ENCODE data around the gene MYEOV. TPM values are rescaled to one million over a fixed set of nuclear protein-coding genes. Genes with fewer than 3 reads are reported as not detected.

The MYEOV gene
- total and polyA plus RNA-seq, 2 donors (not counting 1 experiment from before 2014, with no cell fraction given), result 0.72 TPM; not detected in 1

- Mint-ChIP-seq H3K9me3 (ENCODE audit: insufficient read depth) (no peaks in the 10 kb centered on the region), H3K27ac (no peak overlapping the region), H3K4me3 (no peak overlapping the region), H3K27me3 (no peaks in the 10 kb centered on the region), H3K4me1 (peaks cover 26% of the 10 kb centered on the region)
- POLR2A ChIA-PET, result no interaction called here
- H3K9ac ChIP-seq (ENCODE audit: low read length), result no peak overlapping the region
- TF ChIP-seq, protein P1, sequence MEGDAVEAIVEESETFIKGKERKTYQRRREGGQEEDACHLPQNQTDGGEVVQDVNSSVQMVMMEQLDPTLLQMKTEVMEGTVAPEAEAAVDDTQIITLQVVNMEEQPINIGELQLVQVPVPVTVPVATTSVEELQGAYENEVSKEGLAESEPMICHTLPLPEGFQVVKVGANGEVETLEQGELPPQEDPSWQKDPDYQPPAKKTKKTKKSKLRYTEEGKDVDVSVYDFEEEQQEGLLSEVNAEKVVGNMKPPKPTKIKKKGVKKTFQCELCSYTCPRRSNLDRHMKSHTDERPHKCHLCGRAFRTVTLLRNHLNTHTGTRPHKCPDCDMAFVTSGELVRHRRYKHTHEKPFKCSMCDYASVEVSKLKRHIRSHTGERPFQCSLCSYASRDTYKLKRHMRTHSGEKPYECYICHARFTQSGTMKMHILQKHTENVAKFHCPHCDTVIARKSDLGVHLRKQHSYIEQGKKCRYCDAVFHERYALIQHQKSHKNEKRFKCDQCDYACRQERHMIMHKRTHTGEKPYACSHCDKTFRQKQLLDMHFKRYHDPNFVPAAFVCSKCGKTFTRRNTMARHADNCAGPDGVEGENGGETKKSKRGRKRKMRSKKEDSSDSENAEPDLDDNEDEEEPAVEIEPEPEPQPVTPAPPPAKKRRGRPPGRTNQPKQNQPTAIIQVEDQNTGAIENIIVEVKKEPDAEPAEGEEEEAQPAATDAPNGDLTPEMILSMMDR (IDR thresholded peaks at IDR 0.05), result no peak
- no peak for TF ChIP-seq EZH2 (IDR thresholded peaks at IDR 0.05; ENCODE audit: borderline replicate concordance, insufficient read depth, low read depth, low read length, poor library complexity, severe bottlenecking)
- no peaks in the 10 kb centered on the region for H3K79me2 ChIP-seq (ENCODE audit: control insufficient read depth, insufficient read depth, low read length)
- H3K27ac ChIP-seq (ENCODE audit: low read length in 2 of 2), result no peak overlapping the region
- intact Hi-C loops (cut with micrococcal nuclease), result no loop called here
- DNase-seq, result no peak
- H3K4me1 ChIP-seq (ENCODE audit: control insufficient read depth in 2 of 2, insufficient read depth in 2 of 2, low read length in 2 of 2), result peaks cover 28 to 29% of the 10 kb centered on the region in 2 donors
- no peak overlapping the region for H3K4me2 ChIP-seq (replicated peaks; ENCODE audit: low read depth, low read length, poor library complexity, severe bottlenecking)
- no peak for ATAC-seq (ENCODE audit: low read depth)
- no peaks in the 10 kb centered on the region for H3K36me3 ChIP-seq (replicated peaks in 1 of 2; ENCODE audit: control extremely low read depth in 1 of 2, control insufficient read depth in 1 of 2, extremely low read depth in 1 of 2, insufficient read depth in 2 of 2, low read length in 1 of 2)
- H3K27me3 ChIP-seq (replicated peaks in 1 of 4; ENCODE audit: control extremely low read depth in 1 of 4, control insufficient read depth in 3 of 4, insufficient read depth in 4 of 4, low read length in 3 of 4), result no peaks in the 10 kb centered on the region
- H3K9me3 ChIP-seq (ENCODE audit: control extremely low read depth in 1 of 3, control insufficient read depth in 2 of 3, insufficient read depth in 1 of 3, low read length in 2 of 3), result peaks cover 0 to 13% (median 0%) of the 10 kb centered on the region in 3 donors
- no peak overlapping the region for H3K4me3 ChIP-seq (ENCODE audit: control extremely low read depth in 1 of 5, extremely low read depth in 1 of 5, insufficient read depth in 1 of 5, low read depth in 2 of 5, low read length in 4 of 5)
- H4K20me1 ChIP-seq (ENCODE audit: control insufficient read depth, insufficient read depth, low read length, poor library complexity, severe bottlenecking), result no peaks in the 10 kb centered on the region
- CTCF ChIA-PET, result no interaction called here
- H2AFZ ChIP-seq (ENCODE audit: insufficient read depth, low read depth, low read length, poor library complexity, severe bottlenecking), result no peak overlapping the region
Measured at GRCh38 chr11:69314555-69314954, 20.6 kb downstream of the MYEOV start.

GRCh38 chr11:69316956-69317355, 23.0 kb downstream of the MYEOV start:
- Histone ChIP-seq H4K20me1 (ENCODE audit: control insufficient read depth, insufficient read depth, low read length, poor library complexity, severe bottlenecking) (no peaks in the 10 kb centered on the region), H3K4me3 (ENCODE audit: control extremely low read depth in 1 of 5, extremely low read depth in 1 of 5, insufficient read depth in 1 of 5, low read depth in 2 of 5, low read length in 4 of 5) (no peak overlapping the region), H2AFZ (ENCODE audit: insufficient read depth, low read depth, low read length, poor library complexity, severe bottlenecking) (no peak overlapping the region), H3K36me3 (replicated peaks in 1 of 2; ENCODE audit: control extremely low read depth in 1 of 2, control insufficient read depth in 1 of 2, extremely low read depth in 1 of 2, insufficient read depth in 2 of 2, low read length in 1 of 2) (no peaks in the 10 kb centered on the region), H3K4me2 (replicated peaks; ENCODE audit: low read depth, low read length, poor library complexity, severe bottlenecking) (no peak overlapping the region), H3K27me3 (replicated peaks in 1 of 4; ENCODE audit: control extremely low read depth in 1 of 4, control insufficient read depth in 3 of 4, insufficient read depth in 4 of 4, low read length in 3 of 4) (no peaks in the 10 kb centered on the region), H3K79me2 (ENCODE audit: control insufficient read depth, insufficient read depth, low read length) (no peaks in the 10 kb centered on the region), H3K9me3 (ENCODE audit: control extremely low read depth in 1 of 3, control insufficient read depth in 2 of 3, insufficient read depth in 1 of 3, low read length in 2 of 3) (peaks cover 0 to 7% (median 0%) of the 10 kb centered on the region in 3 donors), H3K4me1 (ENCODE audit: control insufficient read depth in 2 of 2, insufficient read depth in 2 of 2, low read length in 2 of 2) (peaks cover 15% of the 10 kb centered on the region in 2 donors), H3K27ac (ENCODE audit: low read length in 2 of 2) (no peak overlapping the region), H3K9ac (ENCODE audit: low read length) (no peak overlapping the region)
- ATAC-seq (ENCODE audit: low read depth) (no peak), DNase-seq (no peak)
- TF ChIP-seq, protein P1 (IDR thresholded peaks at IDR 0.05), result no peak
- TF ChIP-seq EZH2 (IDR thresholded peaks at IDR 0.05; ENCODE audit: borderline replicate concordance, insufficient read depth, low read depth, low read length, poor library complexity, severe bottlenecking), result no peak
- WGBS (ENCODE audit: insufficient coverage), result no CpG with 5 or more reads among the region's 4 CpGs
- intact Hi-C loops (cut with micrococcal nuclease), result no loop called here
- Mint-ChIP-seq H3K27ac (no peak overlapping the region), H3K9me3 (ENCODE audit: insufficient read depth) (no peaks in the 10 kb centered on the region), H3K4me3 (no peak overlapping the region), H3K27me3 (no peaks in the 10 kb centered on the region), H3K4me1 (peaks cover 13% of the 10 kb centered on the region)
- ChIA-PET POLR2A (no interaction called here), CTCF (interaction anchor here (0.6 kb wide), 1 partner anchor 24 kb away, joined by 5 read pairs; no protein-coding TSS in a partner anchor)
